NCI-H1436 (cell line): ENCODE results near the gene RAI14.

ENCODE experiments used
- DNase-seq: peaks from one replicate; lab custom pipeline; 2025; lab: John Stamatoyannopoulos, UW

Gene RAI14

GRCh38 chr5:34648039-34648839 lies 7.9 kb upstream of the RAI14 start:
- no peak for DNase-seq

GRCh38 chr5:34648840-34649158 lies 7.3 kb upstream of the RAI14 start:
- DNase-seq, result no peak

GRCh38 chr5:34651791-34652190 lies 4.3 kb upstream of the RAI14 start:
- DNase-seq, result no peak

GRCh38 chr5:34652466-34652865 lies 3.7 kb upstream of the RAI14 start:
- no peak for DNase-seq

GRCh38 chr5:34652914-34653313 lies 3.2 kb upstream of the RAI14 start:
- DNase-seq, result no peak

GRCh38 chr5:34653708-34654107 lies 2.4 kb upstream of the RAI14 start:
- no peak for DNase-seq

GRCh38 chr5:34655354-34655991 lies 655 bp upstream of the RAI14 start:
- DNase-seq, result peak; percentile 20

- no peak for DNase-seq
Observed at GRCh38 chr5:34656700-34657273, 659 bp downstream of the RAI14 start.

- no peak for DNase-seq
Observed at GRCh38 chr5:34657274-34657921, 1.3 kb downstream of the RAI14 start.

- no peak for DNase-seq
Observed at GRCh38 chr5:34657988-34658387, 1.9 kb downstream of the RAI14 start.

- no peak for DNase-seq
Observed at GRCh38 chr5:34659168-34659567, 3.0 kb downstream of the RAI14 start.

GRCh38 chr5:34660444-34660843 lies 4.3 kb downstream of the RAI14 start:
- DNase-seq, result no peak

GRCh38 chr5:34663771-34664496 lies 7.8 kb downstream of the RAI14 start:
- no peak for DNase-seq

- no peak for DNase-seq
Observed at GRCh38 chr5:34666392-34667080, 10.4 kb downstream of the RAI14 start.

GRCh38 chr5:34667705-34668104 lies 11.6 kb downstream of the RAI14 start:
- no peak for DNase-seq

- no peak for DNase-seq
Observed at GRCh38 chr5:34669931-34670516, 13.9 kb downstream of the RAI14 start.

GRCh38 chr5:34672196-34672595 lies 16.1 kb downstream of the RAI14 start:
- DNase-seq, result no peak

- DNase-seq, result no peak
Observed at GRCh38 chr5:34673463-34674125, 17.5 kb downstream of the RAI14 start.

GRCh38 chr5:34674187-34674586 lies 18.1 kb downstream of the RAI14 start:
- DNase-seq, result no peak

- DNase-seq, result no peak
Observed at GRCh38 chr5:34675857-34676256, 19.7 kb downstream of the RAI14 start.

- DNase-seq, result no peak
Observed at GRCh38 chr5:34676416-34676815, 20.3 kb downstream of the RAI14 start.
